ENCODE measurements around the gene DIRAS1.
"Not testable (repeated sequence)": the region's sequence is repeated elsewhere in the genome, so short reads cannot be mapped to it uniquely, and the experiment has no call there.

Gene DIRAS1

DNA sequence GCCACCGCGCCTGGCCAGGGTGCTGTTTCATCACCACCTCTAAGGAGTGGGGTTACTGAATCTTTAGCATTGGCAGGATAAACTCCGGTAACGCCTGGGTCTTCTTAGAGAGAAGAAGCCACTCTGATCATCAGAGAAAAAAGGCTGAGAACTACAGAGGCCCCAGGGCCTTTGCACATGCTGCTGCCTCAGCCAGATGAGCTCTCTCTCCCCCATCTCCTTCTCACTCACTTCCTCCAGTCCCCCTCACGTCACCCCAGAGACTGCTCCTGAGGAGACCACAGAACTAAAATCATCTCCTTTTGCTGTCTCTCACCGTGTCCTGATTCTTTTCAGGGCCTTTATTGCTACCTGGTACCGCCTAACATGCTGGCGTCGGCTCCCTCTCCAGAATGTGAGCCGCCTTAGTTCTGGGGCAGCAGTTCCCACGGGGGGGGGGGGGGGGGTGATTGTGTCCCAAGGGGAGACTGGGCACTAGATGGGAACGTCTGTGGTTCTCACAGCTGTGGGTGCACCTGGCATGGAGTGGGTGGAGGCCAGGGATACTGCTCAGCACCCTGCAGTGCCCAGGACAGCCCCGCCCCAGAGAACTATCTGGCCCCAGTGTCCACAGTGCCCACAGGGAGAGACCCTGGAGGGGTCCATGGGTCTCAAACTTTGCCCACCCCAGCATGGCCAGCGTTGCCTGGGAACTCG, 5.1 kb upstream of the DIRAS1 start:
- no peak for DNase-seq

DNA sequence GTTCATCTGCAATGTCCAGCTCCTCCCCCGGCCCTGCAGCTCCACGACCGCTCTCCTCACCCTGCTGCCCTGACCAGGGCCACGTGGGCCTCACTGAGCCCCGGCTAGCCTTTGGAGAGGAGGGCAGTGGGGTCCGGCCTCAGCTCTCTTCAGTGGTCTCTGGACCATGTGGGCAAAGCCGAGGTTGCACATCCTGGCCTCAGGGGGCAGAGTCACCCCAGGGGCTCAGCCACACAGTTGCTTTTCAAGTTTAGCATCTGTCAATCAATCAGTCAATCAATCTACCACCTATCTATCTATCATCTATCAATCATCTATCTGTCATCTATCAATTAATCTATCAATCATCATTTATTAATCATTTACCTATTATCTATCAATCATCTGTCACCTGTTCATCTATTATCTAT, 3.0 kb upstream of the DIRAS1 start:
- DNase-seq, result no peak

DNA sequence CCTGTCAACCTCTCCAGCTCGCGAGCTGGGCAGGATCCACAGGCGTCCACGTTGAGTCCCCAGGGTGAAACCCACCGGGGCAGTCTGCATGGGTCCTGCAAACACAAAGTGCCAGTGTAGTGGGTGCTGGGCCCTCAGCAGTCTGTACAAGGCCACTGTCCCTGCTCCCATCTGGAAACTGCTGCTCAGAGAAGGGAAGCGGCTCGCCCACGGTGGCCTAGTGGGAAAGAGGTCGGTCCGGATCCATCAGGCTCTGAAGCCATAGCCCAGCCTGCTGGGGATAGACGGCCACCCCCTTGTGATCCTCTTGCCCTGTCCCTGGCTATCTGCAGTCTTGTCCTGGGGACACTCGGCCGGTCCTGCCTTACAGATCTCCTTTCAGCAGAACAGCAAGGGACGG, 2.6 kb upstream of the DIRAS1 start:
- no peak for DNase-seq

DNA sequence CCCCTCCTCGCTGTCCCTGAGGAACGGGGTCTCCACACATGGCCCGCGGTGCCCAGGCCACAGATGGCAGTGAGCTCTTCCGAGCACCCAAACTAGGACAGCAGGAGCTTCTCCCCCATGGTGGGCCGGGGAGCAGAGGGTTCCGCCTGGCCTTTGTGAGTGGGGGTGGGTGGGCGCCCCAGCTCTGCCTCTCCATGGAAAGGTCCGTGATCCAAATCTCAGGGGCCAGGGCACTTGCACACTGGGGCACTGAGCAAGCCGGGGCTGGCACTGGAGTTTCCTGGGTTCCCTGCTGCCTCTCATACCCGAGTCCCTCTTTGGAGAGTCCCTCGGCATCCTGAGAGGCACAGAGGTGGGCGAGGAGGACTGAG, 2.2 kb upstream of the DIRAS1 start:
- DNase-seq, result no peak

DNA sequence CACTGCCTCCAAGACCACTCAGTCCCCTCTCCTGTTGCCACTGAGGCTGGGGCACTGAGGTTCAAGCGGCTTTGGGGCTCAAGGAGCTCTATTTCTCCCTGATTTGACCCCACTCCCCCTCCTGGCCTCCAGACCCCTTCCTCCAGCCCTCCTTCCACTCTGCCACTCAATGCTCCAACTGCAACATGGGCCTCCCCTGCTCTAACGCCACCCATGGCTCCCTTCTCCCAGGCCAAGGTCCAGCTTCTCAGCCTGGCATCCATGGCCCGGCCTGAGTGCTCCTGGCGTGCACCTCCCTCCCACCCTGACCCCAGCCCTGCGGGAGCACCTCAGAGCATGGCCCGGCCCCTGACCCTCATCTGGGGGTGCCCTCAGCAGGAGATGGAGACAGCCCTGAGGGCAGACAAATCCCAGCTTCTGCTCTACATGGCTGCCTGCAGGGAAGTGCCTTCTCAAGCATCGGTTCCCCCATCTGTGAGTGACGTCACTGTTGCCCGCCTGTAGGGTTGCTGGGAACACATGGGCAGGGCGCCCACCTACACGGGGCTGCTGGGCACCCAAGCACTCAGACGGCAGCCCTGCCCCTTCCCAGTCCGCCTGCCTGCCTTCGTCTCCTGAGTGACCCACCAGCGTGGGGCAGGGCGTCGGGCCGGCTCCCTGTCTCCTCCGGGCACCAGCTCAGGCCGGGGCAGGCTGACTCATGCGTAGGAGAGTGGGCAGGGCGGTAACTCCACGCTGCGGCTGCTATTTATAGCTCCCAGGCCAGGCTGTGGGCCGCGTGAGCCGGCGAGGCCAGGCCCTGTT, 1.6 kb upstream of the DIRAS1 start:
- no peak for DNase-seq

DNA sequence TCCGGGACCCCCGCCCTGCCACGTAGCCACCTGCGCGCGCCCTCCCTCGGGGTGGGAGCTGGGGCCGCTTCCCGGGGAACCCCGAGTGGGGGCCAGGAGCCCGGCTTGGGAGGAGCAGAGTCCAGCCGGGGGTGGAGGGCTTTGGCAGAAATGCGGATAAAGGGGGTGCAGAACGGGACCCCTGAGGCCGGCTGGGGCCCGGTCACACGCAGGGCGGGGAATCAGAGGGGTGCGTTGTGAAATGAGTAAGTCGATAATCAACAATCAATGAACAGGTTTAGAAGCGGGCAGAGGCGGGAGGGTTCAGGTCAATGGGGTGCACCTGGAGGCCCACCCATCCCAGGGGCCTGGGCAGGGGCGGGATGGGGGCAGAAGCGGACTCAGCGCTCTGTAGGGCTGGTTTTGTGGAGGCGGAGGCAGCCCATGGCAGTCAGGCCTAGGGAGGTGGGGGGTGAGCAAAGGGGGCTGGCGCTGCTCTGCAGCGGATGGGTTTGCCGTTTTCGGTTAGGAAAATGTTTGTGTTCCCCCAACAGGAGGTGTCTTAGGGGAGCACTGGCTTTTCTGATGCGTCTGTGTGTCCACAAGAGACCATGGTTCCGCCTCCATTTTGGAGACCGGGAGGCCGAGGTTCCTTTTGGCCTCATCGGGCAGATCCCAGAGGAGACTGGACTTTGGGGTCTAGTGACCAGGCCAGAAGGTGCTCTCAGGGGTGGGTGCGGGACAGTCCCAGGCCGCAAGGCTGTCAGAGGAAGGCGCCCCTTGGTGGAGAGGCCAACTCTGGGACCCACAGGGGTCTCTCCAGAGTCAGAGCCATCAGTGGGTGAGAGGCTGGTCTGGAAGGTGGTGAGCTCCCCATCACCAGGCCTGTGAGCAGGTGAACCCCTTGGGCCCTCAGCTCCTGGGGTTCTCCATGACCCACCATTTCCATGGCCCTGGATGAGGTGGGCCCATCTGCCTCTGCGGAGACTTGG, 683 bp upstream of the DIRAS1 start:
- DNase-seq, result no peak

DNA sequence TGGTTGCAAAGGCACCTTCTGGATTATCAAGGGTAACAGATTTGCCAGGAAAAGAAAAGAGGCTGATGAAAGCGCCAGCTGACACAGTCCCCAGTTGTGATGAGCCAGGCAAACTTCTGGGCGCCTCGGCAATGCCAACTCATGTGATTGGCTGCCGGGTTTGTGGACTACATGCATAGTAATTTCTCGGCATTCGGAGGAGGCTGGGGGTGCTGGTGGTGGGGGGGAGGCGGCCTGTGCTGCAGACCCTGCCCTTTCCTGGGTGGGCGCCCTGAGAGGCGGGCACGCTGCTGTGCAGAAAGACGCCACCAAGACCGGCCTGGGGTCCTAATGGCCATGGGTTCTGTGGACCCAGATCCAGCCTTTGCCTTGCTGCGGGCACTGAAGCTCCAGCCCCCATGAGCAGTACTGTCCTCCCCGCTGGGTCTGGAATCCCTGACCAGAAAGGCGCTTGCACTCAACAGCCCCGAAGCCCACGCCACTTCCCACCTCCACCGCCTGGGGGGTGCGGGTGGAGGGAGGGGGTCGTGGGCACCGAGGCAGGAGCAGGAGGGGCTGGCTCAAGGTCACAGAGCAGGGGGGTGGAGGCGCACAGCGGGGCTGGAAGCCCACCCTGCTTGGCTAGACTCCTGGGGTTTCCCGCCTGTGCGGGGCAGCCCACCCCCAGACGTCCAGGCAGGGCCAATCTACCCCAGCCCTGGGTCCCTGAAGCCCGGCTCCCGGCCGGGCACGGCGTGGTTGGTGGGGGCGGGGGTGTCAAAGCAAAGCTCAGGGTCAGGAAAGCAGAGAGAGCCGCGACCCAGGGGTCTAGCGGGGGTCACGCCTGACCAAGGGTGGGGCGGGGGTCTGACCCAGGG, 1.0 kb downstream of the DIRAS1 start:
- DNase-seq, result no peak

DNA sequence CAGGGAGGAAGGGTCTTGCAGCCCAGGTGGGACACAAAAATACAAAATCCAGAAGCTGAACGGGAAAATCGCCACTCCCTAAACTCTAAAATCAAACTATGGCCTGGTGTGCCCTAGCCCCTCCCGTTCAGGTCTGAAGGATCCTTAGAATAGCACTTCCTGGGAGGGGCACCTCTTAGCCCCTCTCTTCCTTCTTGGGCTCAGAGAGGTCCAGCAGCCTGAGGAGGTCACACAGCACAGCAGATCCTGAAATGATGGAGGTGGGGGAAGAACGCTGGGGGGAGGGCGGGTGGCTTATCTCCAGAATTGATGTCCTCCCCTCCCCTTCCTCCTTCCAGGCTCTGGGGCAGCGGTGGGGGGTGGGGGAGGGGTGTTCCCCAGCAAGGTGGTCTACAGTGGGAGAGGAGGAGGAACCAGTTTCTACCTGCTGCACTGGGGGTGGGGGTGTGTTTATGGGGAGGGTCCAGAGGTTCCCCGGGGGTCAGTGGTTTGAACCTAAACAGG, 1.9 kb downstream of the DIRAS1 start:
- DNase-seq, result no peak

DNA sequence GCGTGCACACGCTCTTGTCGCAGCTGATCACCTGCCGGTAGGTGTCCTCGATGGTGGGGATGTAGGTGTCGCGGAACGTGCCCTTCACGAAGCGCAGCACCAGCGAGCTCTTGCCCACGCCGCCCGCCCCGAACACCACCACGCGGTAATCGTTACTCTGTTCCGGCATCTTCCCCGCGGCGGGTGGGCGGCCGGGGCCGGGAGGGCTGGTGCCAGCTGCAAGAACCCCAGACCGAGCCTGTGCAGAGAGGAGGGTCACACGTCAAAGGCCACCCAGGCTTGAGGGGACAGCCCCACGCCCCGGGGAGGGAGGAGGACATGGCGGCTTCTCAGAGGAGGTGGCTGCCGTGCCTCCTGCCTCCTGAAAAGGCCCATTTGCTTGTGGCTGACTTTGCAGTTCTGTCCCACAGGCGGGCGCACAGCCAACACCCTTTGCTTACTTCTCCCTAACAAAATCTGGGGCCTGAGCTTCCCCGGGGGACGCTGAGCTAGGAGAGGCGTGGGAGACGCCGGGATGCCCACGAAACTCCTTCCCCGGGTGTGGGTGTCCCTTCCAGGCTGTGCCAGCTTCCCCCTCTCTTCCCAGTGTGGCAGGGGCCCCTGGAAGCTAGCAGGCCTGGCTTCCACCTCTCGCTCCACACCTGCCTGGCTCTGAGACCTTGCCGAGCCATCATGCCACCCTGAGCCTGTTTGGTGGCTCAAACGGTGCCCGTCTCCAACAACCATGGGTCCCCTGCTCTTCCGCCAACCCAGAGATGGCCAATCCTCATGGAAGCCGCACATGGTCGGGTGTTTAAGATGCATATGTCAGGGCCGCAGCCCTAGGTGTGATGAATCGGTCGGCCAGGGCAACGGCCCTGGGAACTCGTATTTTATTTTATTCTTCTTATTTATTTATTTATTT, 3.3 kb downstream of the DIRAS1 start:
- DNase-seq, result no peak

DNA sequence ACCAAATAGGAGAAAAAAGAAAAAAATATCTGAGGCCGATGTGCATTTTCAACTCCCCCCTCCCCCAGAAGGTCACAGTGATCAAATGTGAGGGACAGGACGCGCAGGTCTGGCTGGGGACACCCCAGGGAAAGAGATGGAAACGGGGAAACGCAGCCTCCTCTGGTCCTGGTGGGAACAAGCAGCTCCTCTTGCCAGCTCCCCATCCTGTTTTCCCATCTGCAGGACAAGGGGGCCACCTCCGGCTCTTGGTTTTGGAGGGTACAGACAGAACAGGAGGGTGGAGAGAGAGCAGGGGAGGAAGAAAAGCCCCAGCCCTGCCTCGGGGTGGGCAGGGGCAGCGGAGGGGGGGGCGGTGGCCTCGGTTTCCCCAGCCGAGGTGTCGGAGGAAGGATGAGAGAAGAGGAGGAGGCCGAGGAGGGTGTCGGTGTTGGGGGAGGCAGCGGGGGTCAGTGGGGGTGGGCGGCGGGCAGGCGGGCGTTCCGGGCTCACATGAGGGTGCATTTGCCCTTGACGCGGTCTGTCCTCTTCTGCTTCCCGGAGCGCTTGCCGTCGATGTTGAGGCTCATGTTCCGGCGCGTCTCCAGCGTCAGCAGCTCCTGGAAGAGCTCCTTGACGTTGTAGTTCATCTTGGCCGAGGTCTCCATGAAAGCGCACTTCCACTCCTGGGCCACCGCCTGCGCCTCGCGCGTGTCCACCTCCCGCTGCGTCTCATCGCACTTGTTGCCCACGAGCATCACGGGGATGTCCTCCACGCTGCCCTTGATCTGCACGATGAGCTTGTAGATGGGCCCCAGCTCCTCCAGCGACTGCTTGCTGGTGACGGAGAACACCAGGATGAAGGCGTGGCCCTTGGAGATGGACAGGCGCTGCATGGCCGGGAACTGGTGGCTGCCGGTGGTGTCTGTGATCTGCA, 4.2 kb downstream of the DIRAS1 start:
- DNase-seq, result no peak

DNA sequence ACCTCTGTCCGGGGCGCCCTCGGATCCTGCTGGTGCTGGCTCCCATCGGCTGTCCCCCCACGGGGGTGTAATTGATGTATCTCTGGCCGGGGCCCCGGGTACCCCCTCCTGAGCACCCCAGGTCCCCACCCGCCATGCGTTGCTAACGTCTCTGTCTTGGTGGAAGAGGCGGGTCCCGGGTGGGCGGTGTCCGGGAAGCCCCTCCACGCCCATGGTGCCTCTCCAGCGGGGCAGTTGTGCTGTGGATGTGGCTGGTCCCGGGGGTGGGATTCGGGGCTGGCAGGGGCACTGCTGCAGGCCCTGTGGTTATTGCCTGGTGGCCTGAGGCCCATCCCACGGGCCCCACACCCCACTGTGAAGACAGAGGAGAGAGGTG, 4.9 kb downstream of the DIRAS1 start:
- DNase-seq, result no peak

DNA sequence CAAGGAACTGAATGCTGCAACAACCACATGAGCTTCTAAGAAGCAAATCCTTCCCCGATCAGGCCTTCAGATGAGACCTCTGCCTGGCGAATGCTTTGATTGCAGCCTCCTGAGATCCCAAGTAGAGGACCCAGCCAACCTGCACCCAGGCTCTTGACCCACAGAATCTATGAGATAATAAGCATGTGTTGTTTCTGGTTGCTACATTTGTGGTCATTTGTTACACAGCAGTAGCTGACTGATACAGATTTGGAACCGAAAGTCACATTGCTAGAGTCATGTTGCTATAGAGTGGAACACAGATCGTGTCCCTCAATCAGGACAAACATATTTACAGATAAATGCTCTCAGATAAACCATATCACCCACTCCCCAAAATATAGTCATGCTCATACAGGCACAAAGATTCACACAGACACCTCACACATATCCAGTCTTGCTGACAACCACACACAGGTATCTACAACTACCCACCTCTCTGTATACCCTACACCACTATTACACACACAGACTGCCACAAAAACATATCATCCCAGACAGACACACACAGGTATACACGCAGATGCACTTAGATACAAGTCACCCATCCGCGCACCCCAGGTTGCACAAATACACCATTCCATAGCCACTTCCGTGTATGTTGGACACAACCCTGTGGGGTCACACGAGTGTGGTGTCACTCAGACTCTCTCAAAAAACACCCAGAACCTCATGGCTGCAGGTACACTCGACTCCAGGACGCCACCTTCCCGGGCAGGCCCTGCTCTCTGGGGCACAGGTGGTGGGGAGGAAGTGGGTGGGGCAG, 5.5 kb downstream of the DIRAS1 start:
- no peak for DNase-seq

DNA sequence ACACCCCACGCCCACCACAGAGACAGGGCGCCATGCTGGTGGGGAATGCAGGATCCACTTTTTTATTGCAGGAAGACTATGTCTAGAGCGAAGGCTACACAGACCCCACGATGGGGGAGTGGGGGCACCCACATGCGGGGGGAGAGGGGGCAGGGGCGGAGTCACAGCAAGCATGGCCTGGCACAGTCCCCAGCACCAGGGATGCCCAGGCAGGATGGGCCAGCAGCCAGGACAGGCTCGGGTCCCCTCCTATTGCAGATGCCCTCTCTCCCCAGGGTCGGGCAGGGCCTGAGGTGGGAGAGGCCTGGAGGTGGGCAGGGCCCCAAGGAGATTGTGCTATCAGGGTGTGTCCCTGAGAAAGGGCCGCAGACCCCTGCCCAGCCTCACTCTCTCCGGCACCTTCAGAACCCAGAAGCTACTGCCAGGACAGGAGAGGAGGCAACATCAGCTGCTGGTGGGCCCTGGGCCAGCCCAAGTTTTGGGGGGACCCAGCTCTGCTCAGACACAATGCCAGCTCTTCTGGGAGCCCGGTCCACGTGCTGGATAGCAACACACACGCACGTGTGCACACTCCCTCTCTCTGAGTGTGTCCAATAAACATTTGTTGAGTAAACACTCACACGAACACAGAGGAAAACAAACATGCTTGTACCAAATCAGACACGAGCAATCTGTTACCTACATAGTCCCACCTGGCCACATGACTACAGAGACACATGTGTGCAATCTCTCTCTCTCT, 6.5 kb downstream of the DIRAS1 start:
- no peak for DNase-seq

DNA sequence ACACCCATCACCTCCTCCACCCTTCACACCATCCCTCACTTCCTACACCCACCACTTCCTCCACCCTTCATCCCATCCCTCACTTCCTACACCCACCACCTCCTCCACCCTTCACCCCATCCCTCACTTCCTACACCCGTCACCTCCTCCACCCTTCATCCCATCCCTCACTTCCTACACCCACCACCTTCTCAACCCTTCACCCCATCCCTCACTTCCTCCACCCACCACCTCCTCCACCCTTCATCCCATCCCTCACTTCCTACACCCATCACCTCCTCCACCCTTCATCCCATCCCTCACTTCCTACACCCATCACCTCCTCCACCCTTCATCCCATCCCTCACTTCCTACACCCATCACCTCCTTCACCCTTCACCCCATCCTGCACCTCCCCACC, 7.1 kb downstream of the DIRAS1 start:
- not testable (repeated sequence) for DNase-seq

DNA sequence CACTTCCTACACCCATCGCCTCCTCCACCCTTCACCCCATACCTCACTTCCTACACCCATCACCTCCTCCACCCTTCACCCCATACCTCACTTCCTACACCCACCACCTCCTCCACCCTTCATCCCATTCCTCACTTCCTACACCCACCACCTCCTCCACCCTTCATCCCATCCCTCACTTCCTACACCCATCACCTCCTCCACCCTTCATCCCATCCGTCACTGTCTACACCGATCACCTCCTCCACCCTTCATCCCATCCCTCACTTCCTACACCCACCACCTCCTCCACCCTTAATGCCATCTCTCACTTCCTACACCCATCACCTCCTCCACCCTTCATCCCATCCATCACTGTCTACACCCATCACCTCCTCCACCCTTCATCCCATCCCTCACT, 8.0 kb downstream of the DIRAS1 start:
- DNase-seq, result not testable (repeated sequence)

DNA sequence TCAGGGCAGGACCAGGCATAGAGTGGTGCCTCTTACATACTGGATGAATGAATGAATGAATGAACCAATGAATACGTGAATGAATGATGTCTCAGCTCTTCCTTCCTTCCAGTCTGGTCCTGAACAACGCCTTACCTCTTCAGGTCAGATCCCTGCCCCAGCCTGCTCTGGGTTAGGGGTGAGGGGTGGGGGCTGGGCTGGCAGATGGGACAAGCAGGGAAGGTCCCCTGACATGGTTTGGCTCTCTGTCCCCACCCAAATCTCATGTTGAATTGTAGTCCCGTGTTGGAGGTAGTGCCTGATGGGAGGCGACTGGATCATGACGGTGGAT, 9.3 kb downstream of the DIRAS1 start:
- DNase-seq, result no peak

DNA sequence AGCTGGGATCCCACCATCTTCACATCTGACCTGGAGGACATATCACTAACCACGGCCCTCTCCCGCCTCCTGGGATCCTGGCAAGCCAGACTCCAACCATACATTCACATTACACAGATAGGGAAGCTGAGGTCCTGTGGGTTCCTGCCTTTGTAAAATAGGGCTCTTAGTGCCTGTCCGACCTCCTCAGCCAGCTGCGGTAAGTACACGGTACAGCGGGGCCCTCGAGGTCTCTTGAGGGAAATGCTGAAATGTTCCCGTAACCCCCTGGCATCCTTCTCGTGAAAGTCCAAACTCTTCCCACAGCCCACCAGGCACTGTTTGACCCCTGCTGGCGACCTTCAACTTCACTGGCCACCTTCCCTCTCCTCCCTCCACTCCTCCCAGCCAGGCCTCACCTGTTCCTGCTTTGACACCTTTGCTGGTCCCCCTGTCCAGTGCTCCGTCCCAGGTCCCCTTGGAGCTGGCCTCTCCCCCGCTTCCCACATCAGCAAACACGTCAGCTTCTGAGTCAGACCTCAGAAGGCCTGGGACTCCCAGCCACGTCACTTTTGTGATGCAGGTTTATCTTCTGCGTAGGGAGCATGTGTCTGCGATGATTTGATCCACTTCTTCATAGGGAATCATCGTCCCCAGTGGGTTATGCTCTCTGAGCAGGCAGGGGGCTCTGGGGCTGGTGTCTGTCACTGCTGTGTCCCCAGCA, 9.8 kb downstream of the DIRAS1 start:
- no peak for DNase-seq

DNA sequence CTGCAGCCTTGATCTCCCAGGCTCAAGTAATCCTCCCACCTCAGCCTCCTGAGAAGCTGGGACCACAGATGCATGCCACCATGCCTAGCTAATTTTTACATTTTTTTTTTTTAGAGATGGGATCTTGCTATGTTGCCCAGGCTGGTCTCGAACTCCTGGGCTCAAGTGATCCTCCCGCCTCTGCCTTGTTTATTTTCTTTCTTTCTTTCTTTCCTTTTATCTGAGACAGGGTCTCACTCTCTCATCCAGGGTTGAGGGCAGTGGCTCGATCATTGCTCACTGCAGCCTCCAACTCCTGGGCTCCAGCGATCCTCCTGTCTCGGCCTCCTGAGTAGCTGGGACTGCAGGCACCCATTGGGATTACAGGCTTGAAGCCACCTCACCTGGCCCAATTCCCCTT, 14.9 kb downstream of the DIRAS1 start:
- DNase-seq, result no peak
